ACHN (cell line): Measurements from ENCODE around the gene CAPS2.

Experiments used
- DNase-seq: peaks from one replicate; pipeline ENCODE4 v3.0.0-alpha.2; 2015
- in situ Hi-C: cut with HindIII; loops from 2 replicates; pipeline ENCODE4 v1.10.0; 2017; ENCODE audit warnings: low sequenced_read_pairs, low pct_ligation_motif_present, low pct_unique_long_range_greater_than_20kb

The CAPS2 gene

DNA sequence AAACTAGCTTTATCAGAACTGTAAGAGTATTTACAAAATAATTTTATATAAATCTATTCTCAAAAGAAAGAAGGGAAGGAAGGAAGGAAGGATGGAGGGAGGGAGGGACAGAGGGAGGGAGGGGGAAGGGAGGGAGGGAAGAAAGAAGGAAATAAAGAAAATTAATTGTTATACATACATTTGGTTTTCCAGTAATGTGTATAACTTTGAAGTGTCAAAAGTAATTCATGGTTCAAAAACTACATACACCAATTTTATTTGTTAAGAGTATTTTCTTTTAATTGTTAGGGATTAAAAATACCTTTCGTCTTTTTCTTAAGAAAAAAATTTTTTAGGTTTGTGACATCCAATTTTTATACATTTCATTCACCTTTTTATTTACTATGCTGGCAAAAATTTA is 103.0 kb downstream of the CAPS2 start:
- in situ Hi-C loops = no loop called here
- no peak for DNase-seq
